Panc1 (cell line): ENCODE results near the gene VPS35L.
A peak's percentile ranks its signal among the peaks of the same experiment; 100 is the strongest.

Experiments used
- TCF7L2 ChIP-seq: IDR thresholded peaks from 2 replicates; pipeline ENCODE4 v1.6.1; 2011; ENCODE audit warnings: mild to moderate bottlenecking, low read depth, low read length, inconsistent platforms
- TF ChIP-seq, protein P1 (sequence below): fragments of 450-650 bp; IDR thresholded peaks from 2 replicates; pipeline ENCODE4 v1.5.1; 2017; ENCODE audit warnings: mild to moderate bottlenecking

DNA sequence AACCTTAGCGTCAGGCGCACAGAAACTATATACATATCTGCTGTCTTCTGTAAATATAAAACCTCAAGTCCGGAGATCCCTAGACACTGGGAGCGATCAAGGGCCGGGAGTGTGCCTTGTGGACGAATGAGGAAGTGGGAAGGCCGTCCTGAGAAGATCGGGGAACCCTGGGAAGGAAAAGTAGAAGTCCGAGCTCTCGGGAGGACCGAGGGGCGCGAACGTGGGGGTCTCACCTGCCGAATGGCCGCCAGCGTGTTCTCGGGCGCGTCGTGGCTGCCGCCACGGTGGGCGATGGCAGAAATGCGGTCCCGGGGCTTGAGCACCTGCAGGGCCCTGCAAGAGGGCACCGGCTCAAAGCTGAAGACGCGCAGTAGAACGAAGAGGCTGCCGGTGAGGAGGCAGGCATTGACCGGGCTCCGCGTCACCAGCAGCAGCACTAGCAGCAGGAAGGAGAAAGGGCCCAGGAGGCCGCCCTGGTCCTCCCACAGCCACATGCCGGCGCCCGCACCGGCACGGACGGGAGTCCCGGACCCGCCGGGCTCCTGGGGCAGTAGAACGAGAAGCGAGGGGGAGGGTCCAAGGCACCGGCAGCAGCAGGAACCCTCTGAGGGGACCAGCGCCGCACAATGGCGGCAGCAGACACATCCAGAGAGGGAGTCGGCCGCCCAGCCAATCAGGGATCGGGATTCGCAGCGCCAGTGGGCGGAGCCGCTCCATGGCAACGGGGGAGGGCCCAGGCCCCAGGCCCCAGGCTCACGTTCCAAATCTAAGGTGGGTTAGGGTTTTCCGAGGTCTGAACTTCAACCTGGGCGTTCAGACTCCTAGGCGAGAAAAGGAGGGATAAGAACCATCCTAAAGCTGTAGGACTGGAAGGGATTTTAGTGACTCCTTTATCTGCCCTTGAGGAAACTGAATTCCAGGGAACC is 33.8 kb upstream of the VPS35L start, which contains the start of gene GDE1:
- TF ChIP-seq, protein P1, sequence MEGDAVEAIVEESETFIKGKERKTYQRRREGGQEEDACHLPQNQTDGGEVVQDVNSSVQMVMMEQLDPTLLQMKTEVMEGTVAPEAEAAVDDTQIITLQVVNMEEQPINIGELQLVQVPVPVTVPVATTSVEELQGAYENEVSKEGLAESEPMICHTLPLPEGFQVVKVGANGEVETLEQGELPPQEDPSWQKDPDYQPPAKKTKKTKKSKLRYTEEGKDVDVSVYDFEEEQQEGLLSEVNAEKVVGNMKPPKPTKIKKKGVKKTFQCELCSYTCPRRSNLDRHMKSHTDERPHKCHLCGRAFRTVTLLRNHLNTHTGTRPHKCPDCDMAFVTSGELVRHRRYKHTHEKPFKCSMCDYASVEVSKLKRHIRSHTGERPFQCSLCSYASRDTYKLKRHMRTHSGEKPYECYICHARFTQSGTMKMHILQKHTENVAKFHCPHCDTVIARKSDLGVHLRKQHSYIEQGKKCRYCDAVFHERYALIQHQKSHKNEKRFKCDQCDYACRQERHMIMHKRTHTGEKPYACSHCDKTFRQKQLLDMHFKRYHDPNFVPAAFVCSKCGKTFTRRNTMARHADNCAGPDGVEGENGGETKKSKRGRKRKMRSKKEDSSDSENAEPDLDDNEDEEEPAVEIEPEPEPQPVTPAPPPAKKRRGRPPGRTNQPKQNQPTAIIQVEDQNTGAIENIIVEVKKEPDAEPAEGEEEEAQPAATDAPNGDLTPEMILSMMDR: peak; percentile 79
- TF ChIP-seq TCF7L2: no peak
